Posterior vena cava (tissue), 2 donors: Measurements from ENCODE around the gene MYH16. TPM values are rescaled to one million over a fixed set of nuclear protein-coding genes. Genes with fewer than 3 reads are reported as not detected.
"Not testable (repeated sequence)": the region's sequence is repeated elsewhere in the genome, so short reads cannot be mapped to it uniquely, and the experiment has no call there.

ENCODE experiments used
- DNase-seq: peaks from one replicate; pipeline ENCODE4 v3.0.0-alpha.2; 2020; ENCODE audit warnings: low spot score
- intact Hi-C, 2 donors: fragments of 100-400 bp; cut with DNase I; formaldehyde crosslinking; loops; one replicate each; pipeline versions ENCODE4 v1.14.1 to v1.14.2; 2022 to 2023
- total RNA-seq, 2 donors: library from RNA; stranded (reverse); fragmentation: NEBNext Ultra II Directional; extraction: Animal tissue kit (Norgen Biotek cat#: 25700); gene quantifications; one replicate each; pipeline ENCODE4 v1.2.1, GENCODE V29; 2021
- donor health status: DM: yes; HTN: yes; CAD: no.
- donor health status: DM: yes; HTN: yes; CAD: no.

The MYH16 gene
- total RNA-seq, 2 donors from 2014 or later = not detected

DNA sequence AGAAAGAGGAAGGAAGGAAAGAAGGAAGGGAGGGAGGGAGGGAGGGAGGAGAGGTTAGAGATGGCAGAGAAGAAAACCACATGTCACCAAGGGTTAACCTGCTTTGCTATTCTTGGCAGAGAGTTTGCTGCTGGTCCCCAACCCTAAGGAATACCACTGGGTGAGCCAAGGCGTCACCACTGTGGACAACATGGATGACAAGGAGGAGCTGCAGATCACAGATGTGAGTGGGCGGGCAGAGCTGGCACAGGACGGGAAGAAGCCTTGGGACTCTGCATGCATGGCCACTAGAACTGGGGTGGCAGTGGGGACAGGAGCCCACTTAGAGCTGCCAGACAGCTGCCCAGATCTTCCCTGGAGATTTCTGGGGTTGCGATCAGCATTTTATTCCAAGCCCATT, 17.2 kb upstream of the MYH16 start:
- intact Hi-C loops = no loop called here
- no peak for DNase-seq

DNA sequence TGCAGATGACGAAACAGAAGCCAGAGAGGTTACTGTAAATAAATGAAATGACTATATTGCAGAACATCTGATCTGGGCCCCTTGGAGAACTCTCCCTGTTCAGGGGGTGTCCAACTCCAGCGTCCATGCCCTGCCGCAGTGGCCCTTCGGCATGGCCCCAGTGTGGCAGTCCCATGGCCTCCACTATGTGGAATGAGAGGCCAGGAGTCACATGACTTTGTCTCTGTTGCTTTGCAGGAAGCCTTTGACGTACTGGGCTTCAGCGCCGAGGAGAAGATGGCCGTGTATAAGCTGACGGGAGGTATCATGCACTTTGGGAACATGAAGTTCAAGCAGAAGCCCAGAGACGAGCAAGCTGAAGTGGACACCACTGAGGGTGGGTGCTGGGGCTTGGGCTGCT, 15.6 kb upstream of the MYH16 start:
- intact Hi-C loops = no loop called here

GRCh38 chr7:99257675-99258074, 15.0 kb upstream of the MYH16 start:
- no peak for DNase-seq
- intact Hi-C loops = no loop called here

More for the DNA sequence above, 15.6 kb upstream of the MYH16 start:
- no peak for DNase-seq

DNA sequence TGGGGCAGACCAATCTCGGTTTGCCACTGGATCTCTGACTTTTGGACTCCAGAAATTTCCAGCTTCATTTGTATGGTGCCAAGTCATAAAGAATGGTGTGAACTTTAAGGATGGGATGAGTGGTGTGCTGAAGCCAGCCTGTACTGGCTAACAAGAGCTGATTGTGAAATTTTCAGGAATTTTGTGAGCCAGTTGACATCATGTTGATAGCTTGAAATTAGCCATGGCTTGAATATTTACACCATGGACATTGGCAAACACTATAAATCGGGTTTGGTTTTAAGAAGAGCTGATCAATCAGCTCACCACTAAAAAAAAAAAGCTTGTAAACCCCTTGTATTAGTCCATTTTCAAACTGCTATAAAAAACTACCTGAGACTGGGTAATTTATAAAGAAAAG, 14.1 kb upstream of the MYH16 start:
- intact Hi-C loops = no loop called here
- no peak for DNase-seq

DNA sequence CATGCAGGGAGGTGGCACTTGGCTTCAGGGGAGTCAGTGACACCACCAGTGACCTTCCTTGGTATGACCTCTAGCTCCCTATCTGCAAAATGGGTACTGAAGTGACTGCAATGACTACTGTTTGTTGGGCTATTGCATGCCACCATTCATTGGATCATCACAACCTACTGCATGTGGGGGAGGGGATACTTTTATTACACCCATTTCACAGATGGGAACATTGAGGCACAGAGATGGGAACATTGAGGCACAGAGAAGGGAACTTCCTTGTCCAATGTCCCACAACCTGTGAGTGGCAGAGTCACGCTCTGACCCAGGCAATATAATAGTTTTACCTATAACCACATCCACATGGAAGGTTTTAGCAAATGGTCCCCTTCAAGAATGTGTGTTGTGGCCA, 12.2 kb upstream of the MYH16 start:
- intact Hi-C loops = loop anchor here in 1 of 2 donors (5.0 kb wide), 1 partner anchor 1092 kb away; no protein-coding TSS in a partner anchor
- DNase-seq = no peak

DNA sequence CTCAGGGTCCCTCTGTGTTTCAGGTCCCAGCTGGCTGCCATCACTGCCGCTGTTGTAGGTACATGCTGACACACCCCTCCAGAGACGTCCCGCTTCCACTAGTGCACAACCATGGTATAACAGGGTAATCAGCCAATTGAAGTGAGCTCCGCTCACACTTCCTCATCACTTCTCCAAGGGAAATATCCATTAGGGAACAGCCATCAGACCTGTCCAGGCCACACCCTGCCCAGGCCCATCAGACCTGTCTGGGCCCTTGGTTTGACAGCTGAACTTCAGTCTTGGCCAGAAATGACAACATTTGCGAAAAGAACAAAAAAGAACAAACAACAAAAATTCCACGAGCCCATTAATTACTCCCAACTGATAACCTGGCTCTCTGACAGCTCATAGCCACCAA, 11.0 kb upstream of the MYH16 start:
- DNase-seq = no peak
- intact Hi-C loops = loop anchor here in 1 of 2 donors (5.0 kb wide), 1 partner anchor 1091 kb away; no protein-coding TSS in a partner anchor

DNA sequence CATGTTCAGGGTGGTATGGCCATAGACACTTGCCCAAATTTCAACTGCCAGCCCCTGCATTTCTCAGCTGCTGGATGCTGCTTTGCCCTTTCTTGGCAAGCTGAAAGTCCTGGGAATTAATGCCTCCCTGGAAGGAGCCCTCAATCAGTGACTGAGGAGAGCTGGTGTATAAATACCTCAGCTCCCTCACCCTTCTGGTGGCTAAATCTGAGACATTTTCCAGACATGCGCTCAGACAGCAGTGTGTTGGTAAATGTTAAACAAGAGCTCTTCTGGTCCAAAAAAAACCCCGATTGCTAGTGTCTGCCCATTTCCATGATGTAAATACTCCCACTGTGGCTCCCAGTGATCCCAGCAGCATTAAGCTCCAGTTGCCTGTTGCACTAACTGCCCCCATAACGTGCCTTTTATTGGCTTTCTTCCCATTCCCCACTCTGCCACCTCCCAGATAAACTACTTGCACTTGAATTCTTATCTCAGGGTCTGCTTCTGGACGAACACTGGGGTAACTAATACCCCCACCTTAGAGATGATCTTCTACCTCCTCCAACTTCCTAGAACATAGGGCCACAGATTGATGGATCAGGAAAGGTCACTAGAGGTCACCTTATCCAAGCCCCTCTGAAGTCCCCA, 6.7 kb upstream of the MYH16 start:
- no peak for DNase-seq
- intact Hi-C loops = loop anchor here in 1 of 2 donors (2.0 kb wide), 1 partner anchor 15 kb away; no protein-coding TSS in a partner anchor

DNA sequence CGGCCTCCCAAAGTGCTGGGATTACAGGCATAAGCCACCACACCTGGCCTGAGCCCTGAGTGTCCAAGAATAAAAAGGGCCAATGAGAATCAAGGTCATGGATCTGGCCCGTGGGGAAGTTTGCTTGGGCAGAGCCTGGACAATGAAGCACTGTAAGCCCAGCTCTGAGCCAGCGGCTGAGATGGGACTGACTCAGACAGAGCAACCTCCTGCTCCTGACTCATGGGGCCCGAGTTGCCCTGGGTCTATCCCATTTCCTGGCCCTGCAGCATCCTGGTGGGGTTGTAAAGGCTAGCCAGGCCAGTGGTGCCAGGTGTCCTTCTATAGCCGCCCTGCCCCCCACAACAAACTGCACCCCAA, 5.2 kb upstream of the MYH16 start:
- intact Hi-C loops = no loop called here
- DNase-seq = no peak

DNA sequence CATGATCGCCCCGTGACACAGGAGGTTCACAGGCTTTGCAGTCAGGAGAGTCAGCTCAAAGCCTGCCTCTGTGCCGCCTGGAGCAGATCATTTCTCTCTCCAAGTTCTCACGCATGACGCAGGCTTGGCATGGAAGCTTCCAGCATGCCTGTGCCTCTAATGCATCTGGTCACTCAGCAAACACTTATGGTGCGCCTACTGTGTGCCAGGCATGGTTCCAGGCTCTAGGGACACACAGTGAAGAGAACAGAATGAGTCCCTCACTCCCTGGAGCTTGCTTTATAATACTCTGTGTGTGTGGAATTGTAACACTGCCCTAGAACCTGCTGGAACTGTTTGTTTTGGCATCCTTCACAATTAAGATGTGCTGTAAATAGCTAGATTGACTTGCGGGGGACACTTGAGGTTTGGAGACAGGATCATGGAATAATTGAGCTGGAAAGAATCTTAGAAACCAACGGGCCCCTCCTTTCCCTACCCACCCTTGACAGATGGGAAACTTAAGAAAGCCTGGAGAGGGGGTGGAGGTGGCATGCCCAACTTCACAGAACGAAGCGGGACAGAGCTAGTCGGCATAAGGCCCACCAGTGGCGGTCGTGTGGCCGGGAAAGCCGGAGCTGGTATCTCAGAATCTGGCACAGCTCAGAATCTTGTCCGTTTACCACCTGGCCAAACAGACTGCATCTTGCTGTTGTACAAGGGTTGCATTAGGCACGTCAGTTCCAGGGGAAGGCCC, 4.6 kb upstream of the MYH16 start:
- no peak for DNase-seq
- intact Hi-C loops = no loop called here

- intact Hi-C loops = no loop called here
- no peak for DNase-seq
Measured at GRCh38 chr7:99268577-99268908, 4.1 kb upstream of the MYH16 start.

DNA sequence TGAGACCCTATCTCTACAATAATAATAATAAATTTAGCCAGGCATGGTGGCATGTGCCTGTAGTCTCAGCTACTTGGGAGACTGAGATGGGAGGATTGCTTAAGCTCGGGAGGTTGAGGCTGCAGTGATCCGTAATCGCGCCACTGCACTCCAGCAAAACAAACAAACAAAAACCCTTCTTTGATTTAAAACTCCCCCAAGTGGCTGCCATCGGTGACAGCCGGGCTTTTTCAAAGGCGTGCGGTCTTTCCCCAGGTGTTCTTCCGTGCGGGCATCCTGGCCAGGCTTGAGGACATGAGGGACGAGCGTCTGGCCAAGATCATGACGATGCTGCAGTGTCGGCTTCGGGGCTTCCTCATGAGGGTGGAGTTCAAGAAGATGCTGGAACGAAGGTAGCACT, 1.9 kb upstream of the MYH16 start:
- intact Hi-C loops = no loop called here

DNA sequence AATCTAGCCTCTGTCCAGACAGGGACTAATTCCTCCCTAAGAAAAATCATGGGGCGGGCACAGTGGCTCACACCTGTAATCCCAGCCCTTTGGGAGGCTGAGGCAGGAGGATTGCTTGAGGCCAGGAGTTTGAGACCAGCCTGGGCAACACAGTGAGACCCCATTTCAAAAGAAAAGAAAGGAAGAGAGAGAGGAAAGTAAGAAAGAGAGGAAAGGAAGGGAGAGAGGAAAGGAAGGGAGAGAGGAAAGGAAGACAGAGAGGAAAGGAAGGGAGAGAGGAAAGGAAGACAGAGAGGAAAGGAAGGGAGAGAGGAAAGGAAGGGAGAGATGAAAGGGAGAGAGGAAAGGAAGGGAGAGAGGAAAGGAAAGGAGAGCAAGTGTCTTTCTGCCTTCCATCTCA, 922 bp downstream of the MYH16 start:
- intact Hi-C loops = not testable (repeated sequence)

More for the DNA sequence above, 1.9 kb upstream of the MYH16 start:
- DNase-seq = no peak

GRCh38 chr7:99274908-99275307, 2.3 kb downstream of the MYH16 start:
- DNase-seq, intact Hi-C loops: not testable (repeated sequence)

More for the DNA sequence above, 922 bp downstream of the MYH16 start:
- DNase-seq = not testable (repeated sequence)

- no peak for DNase-seq
- intact Hi-C loops = no loop called here
Measured at GRCh38 chr7:99275496-99275895, 2.9 kb downstream of the MYH16 start.

- no peak for DNase-seq
- intact Hi-C loops = no loop called here
Measured at GRCh38 chr7:99278180-99278579, 5.5 kb downstream of the MYH16 start.

DNA sequence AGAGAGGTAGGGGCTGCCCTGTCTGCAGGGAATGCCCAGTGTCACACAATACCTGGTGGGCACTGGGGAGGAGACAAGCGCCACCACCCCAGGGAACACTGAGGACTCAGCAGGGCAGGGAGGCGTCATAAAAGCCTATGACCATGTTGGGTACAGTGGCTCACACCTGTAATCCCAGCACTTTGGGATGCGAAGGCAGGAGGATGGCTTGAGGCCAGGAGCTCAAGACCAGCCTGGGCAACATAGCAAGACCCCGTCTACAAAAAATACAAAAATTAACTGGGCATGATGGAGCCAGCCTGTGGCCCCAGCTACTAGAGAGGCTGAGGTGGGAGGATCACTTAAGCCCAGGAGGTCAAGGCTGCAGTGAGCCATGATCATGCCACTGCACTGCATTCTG, 11.5 kb downstream of the MYH16 start:
- DNase-seq, intact Hi-C loops: not testable (repeated sequence)

- no peak for DNase-seq
- intact Hi-C loops = no loop called here
Measured at GRCh38 chr7:99287779-99288534, 15.3 kb downstream of the MYH16 start.

DNA sequence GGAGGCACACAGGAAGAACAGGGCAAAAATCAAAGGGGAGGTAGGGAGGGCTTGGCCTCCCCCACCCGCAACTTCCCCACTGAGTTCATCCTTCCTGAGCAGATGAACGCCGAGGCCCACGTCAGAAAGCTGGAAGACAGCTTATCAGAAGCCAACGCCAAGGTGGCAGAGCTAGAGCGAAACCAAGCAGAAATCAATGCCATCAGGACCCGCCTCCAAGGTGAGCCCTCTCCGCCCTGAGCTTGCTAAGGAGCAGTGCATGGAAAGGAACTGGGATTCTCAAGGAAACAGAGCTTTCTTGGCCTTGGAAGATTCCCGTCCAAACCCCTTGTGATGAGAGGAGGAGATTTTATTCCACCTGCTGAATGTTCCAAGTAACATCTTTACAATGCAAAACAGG, 16.5 kb downstream of the MYH16 start:
- intact Hi-C loops = no loop called here
- DNase-seq = no peak

- DNase-seq, intact Hi-C loops: not testable (repeated sequence)
Measured at GRCh38 chr7:99290148-99290547, 17.5 kb downstream of the MYH16 start.

DNA sequence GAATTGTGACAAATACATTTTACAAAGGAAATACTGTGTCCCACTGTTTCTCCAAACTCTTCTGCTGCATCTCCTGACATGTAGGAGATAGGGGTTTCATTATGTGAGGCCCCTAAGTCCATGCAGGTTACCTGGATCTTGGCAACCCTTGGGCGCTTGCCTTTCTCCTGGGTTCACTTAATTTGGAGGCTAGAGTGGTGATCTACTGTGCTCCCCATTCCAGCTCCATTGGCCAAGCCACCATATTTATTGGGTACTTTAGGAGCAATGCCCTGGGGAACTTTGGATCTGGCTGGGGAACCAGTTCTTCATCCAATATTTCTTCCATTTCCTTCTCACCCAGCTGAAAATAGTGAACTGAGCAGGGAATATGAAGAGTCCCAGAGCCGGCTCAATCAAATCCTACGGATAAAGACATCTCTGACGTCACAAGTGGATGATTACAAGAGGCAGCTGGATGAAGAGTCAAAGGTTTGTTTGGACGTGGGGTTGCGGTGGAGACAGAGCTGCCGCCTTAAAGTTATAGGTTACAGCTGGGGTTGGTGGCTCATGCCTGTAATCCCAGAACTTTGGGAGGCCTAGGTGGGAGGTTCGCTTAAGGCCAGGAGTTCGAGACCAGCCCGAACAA, 18.5 kb downstream of the MYH16 start:
- no peak for DNase-seq
- intact Hi-C loops = no loop called here
